Tibial artery (tissue), 4 donors: ENCODE measurements around the gene TMED1.

Experiments
- DNase-seq, 2 donors: peaks; one replicate each; pipeline ENCODE4 v3.0.0-alpha.2; 2019
- H3K27ac ChIP-seq, 2 donors: fragments of 200-600 bp; sonication (generic) in 1 of 2; 1 replicate in 1 of 2; 2 replicates in 1 of 2; pipeline ENCODE4 v1.5.1; 2018 to 2019; ENCODE audit warnings: mild to moderate bottlenecking in 1 of 2
- H3K27me3 ChIP-seq, 2 donors: fragments of 200-600 bp; sonication (generic) in 1 of 2; one replicate each; pipeline versions ENCODE4 v1.5.1 to v1.6.0; 2016 to 2019
- H3K36me3 ChIP-seq, 3 donors: fragments of 200-600 bp; sonication (generic) in 2 of 3; one replicate each; pipeline ENCODE4 v1.5.1; 2016 to 2019; ENCODE audit warnings: mild to moderate bottlenecking in 2 of 3
- H3K4me1 ChIP-seq, 4 donors: fragments of 200-600 bp; sonication (generic) in 2 of 4; 1 replicate in 3 of 4; 2 replicates in 1 of 4; pipeline ENCODE4 v1.5.1; 2016 to 2019
- H3K4me3 ChIP-seq, 2 donors: fragments of 200-600 bp; sonication (generic) in 1 of 2; 1 replicate in 1 of 2; 2 replicates in 1 of 2; pipeline ENCODE4 v1.5.1; 2018 to 2019; ENCODE audit warnings: mild to moderate bottlenecking in 2 of 2
- H3K9me3 ChIP-seq, 3 donors: fragments of 200-600 bp; sonication (generic) in 1 of 3; one replicate each; pipeline ENCODE4 v1.5.1; 2016 to 2019
- intact Hi-C: fragments of 100-400 bp; cut with DNase I; formaldehyde crosslinking; loops from one replicate; pipeline ENCODE4 v1.15.0; 2023; ENCODE audit warnings: low total_unique reads
- TF ChIP-seq, protein P1 (sequence below), 2 experiments: fragments of 200-600 bp in 1 of 2; fragments of 450-650 bp in 1 of 2; IDR thresholded peaks; one replicate each; pipeline ENCODE4 v1.5.1; 2017 to 2019; ENCODE audit warnings: antibody characterized with exemption in 2 of 2, mild to moderate bottlenecking in 1 of 2, moderate library complexity in 1 of 2

The TMED1 gene

DNA sequence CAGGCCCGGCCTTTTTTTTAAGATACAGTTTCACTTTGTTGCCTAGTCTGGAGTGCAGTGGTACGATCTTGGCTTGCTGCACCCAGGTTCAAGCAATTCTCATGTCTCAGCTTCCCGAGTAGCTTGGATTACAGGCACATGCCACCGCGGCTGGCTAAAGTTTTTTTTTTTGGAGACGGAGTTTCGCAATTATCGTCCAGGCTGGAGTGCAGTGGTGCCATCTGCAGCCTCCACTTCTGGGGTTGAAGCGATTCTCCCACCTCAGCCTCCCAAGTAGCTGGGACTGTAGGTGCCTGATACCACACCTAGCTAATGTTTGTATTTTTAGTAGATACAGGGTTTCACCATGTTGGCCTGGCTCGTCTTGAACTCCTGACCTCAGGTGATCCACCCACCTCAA, 30.5 kb upstream of the TMED1 start:
- intact Hi-C loops: no loop called here
- TF ChIP-seq, protein P1, sequence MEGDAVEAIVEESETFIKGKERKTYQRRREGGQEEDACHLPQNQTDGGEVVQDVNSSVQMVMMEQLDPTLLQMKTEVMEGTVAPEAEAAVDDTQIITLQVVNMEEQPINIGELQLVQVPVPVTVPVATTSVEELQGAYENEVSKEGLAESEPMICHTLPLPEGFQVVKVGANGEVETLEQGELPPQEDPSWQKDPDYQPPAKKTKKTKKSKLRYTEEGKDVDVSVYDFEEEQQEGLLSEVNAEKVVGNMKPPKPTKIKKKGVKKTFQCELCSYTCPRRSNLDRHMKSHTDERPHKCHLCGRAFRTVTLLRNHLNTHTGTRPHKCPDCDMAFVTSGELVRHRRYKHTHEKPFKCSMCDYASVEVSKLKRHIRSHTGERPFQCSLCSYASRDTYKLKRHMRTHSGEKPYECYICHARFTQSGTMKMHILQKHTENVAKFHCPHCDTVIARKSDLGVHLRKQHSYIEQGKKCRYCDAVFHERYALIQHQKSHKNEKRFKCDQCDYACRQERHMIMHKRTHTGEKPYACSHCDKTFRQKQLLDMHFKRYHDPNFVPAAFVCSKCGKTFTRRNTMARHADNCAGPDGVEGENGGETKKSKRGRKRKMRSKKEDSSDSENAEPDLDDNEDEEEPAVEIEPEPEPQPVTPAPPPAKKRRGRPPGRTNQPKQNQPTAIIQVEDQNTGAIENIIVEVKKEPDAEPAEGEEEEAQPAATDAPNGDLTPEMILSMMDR (IDR thresholded peaks at IDR 0.05): no peak
- Histone ChIP-seq H3K4me3 (no peak overlapping the region), H3K36me3 (no peaks in the 10 kb centered on the region), H3K4me1 (peaks cover 5 to 27% (median 13%) of the 10 kb centered on the region in 4 donors), H3K9me3 (no peaks in the 10 kb centered on the region), H3K27ac (no peak overlapping the region), H3K27me3 (no peaks in the 10 kb centered on the region)
- DNase-seq: no peak

DNA sequence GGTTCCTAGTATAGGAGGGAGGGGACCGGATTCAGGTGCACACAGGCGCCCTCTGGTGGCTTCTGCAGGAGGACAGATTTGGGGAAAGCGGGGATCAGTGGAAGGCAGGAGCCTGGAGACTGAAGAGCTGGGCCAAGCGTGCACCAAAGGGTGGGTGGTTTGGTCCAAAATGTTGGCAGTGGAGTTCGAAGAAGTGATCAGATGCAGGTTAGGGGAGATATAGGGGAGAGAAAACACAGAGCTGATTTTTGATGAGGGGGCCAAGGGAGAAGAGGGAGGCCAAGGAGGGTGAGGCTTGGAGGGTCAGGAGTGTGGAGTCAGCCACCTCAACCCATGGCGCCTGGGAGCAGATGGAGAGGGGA, 28.5 kb upstream of the TMED1 start:
- DNase-seq: peak; percentile 83 to 90
- no peak overlapping the region for H3K4me3 ChIP-seq
- H3K9me3 ChIP-seq: no peaks in the 10 kb centered on the region
- TF ChIP-seq, protein P1 (IDR thresholded peaks at IDR 0.05): peak; percentile 83 to 87
- no peaks in the 10 kb centered on the region for H3K36me3 ChIP-seq
- H3K27ac ChIP-seq: peak overlapping the region; percentile 59 to 71
- H3K27me3 ChIP-seq: no peaks in the 10 kb centered on the region
- intact Hi-C loops: loop anchor here (2.0 kb wide), 1 partner anchor 148 kb away; no protein-coding TSS in a partner anchor
- H3K4me1 ChIP-seq: peaks cover 0 to 23% (median 10%) of the 10 kb centered on the region in 4 donors

DNA sequence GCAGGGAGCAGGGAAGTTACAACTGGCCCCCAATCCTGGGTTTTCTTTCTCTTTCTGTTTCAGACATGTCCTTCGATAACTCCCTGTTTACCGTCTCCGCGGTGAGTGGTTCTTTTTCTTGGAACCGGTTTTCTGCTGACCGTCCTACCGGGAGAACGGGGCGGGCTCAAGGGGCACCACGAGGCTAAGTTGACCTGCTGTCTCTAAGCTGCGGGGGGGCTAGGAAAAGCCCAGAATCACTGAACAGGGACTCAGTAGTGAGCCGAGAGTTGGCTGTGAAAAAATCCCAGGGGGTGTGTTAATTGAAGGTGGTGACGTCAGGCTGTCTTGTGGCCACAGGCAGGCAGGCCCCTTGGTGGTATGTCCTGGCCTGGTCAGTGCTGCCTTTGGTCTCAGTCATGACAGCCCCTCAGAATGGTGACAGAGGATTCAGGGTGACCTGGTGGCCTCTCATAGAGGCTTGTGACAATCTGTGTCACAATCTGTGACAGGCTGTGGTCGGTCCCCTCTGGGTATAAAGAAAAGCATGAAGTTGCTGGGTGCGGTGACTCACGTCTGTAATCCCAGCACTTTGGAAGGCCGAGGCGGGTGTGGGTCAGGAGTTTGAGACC, 27.2 kb upstream of the TMED1 start:
- Histone ChIP-seq H3K27me3 (no peaks in the 10 kb centered on the region), H3K4me1 (peaks cover 0 to 23% (median 10%) of the 10 kb centered on the region in 4 donors), H3K9me3 (no peaks in the 10 kb centered on the region), H3K4me3 (peak overlapping the region; percentile 5 to 17), H3K36me3 (no peaks in the 10 kb centered on the region), H3K27ac (peak overlapping the region; percentile 59 to 71)
- TF ChIP-seq, protein P1 (IDR thresholded peaks at IDR 0.05): no peak
- intact Hi-C loops: no loop called here
- peak; percentile 49 to 84 for DNase-seq

DNA sequence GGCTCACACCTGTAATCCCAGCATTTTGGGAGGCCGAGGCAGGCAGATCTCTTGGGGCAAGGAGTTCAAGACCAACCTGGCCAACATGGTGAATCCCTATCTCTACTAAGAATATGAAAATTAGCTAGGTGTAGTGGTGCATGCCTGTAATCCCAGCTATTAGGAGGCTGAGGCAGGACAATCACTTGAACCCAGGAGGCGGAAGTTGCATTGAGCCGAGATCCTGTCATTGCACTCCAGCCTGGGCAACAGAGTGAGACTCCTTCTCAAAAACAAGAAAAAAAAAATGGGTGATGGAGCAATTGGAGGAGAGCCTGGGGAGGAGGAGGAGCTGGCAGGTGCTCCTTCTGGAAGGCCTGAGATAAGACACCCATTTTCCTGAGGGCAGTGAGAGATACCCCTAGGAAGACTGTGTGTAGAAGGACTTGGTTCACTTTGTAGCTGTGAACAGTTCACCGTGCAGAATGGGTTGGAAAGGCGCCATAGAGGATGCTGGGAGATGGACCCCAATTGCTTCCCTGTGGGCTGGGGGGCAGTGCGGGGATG, 26.6 kb upstream of the TMED1 start:
- intact Hi-C loops: no loop called here
- DNase-seq: no peak
- H3K36me3 ChIP-seq: no peaks in the 10 kb centered on the region
- H3K4me1 ChIP-seq: peaks cover 0 to 23% (median 10%) of the 10 kb centered on the region in 4 donors
- no peaks in the 10 kb centered on the region for H3K9me3 ChIP-seq
- TF ChIP-seq, protein P1 (IDR thresholded peaks at IDR 0.05): no peak
- H3K27ac ChIP-seq: peak overlapping the region; percentile 59 to 71
- H3K27me3 ChIP-seq: no peaks in the 10 kb centered on the region
- H3K4me3 ChIP-seq: peak overlapping the region; percentile 5 to 17

DNA sequence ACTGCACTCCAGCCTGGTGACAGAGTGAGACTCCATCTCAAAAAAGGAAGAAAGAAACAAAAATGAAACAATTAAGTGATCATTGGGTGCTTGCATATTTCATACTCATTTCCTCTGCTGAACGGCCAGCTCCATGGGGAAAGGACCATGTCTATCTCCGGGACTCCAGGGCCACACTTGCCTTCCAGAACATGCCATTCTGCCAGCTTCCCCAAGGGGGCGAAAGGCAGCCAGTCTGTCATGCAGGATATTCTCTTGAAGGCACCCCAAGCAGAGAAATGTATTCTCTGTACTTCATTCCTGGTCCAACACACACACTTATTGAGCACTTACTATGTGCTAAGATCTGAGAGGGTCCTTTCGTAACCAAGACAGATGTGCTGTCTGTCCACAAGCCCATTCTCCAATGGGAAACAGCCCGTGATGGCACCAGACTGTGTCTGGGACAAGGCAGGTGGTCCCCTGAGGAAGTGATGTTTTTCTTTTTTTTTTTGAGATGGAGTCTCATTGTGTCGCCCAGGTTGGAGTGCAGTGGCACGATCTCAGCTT, 25.2 kb upstream of the TMED1 start:
- Histone ChIP-seq H3K9me3 (no peaks in the 10 kb centered on the region), H3K27ac (no peak overlapping the region), H3K4me3 (no peak overlapping the region), H3K4me1 (peaks cover 0 to 23% (median 10%) of the 10 kb centered on the region in 4 donors), H3K27me3 (no peaks in the 10 kb centered on the region), H3K36me3 (no peaks in the 10 kb centered on the region)
- TF ChIP-seq, protein P1 (IDR thresholded peaks at IDR 0.05): peak in 1 of 2 experiments; percentile 25
- intact Hi-C loops: loop anchor here (2.0 kb wide), 1 partner anchor 24 kb away; the partner anchor contains the start of gene TMED1
- no peak for DNase-seq
